G401.6 (cell line): ENCODE measurements around the gene PATJ.
"Not testable (repeated sequence)": the region's sequence is repeated elsewhere in the genome, so short reads cannot be mapped to it uniquely, and the experiment has no call there.

Experiments
- FAIRE-seq: peaks from 2 replicates; lab custom pipeline; 2012; peaks lifted over from hg19 to GRCh38; lab: Jason Lieb, UNC

PATJ gene

DNA sequence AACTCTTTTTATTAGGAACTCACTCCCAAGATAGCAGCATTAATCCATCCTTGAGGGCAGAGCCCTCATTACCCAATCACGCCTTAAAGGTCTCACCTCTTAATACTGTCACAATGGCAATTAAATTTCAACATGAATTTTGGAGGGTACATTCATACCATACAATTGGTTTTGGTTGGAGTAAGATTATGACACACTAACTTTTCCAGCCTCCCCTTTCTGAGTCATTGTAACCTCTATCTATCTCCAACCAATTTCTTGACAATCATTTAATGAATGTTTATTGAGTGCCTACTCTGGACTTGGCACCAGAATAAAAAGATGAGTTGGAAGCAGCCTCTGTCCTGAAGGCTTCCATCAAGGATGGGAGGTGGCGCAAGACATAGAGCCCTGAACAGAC, 358.2 kb downstream of the PATJ start:
- no peak for FAIRE-seq

DNA sequence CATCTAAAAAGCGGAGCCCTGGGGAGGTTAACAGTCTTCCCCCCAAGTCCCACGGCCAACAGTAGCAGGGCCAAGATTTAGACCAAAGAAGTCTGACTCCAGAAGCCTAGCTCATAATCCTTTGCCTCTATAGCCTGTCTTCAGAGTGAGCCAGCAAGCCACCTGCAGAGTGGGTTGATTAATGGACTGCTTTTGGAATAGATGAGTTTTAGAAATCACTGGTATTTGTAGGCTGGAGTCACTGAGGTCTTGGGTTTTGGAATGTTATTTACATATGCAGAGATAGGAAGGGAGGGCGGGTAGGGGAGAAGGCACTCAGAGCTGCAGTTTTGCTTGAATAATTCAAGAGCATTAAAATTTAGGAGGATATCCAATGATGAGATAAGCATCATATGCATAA, 361.6 kb downstream of the PATJ start:
- FAIRE-seq, result no peak

DNA sequence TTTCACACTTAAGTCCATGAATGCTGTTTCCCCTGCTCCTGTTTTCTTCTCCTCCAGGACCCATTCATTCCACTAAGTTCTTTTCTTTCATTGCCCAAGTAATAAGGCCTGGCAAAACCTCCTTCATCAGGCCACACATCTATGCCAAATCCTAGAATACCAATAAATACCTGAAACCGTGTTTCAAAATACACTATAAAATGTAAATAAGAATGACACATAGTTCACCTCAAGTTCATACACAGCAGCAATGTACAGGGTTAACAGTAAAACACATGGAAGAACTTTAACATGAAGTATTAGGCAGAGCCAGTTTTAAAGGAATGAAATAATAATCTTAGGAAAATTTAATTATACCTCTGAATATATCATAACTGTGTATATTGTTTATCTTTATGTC, 365.6 kb downstream of the PATJ start:
- peak; percentile 51 for FAIRE-seq

DNA sequence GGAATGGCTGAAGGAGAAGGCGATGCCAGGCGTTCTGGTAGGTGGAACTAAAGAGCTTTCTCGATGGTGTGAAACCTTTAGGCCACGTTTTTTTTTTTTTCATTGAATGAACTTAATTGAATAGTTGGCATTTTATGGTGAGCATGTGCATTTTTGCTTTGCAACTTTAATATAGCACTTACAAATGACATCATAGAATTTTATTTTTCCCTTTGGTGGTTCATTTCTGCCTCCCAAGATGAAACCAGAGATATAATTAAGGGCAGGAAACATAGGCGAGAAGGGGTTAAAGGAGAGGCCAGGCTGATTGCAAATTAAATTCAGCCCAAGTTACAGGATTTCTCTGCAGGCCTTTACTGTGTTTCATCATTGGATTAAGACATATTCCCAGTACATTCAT, 366.8 kb downstream of the PATJ start:
- no peak for FAIRE-seq

DNA sequence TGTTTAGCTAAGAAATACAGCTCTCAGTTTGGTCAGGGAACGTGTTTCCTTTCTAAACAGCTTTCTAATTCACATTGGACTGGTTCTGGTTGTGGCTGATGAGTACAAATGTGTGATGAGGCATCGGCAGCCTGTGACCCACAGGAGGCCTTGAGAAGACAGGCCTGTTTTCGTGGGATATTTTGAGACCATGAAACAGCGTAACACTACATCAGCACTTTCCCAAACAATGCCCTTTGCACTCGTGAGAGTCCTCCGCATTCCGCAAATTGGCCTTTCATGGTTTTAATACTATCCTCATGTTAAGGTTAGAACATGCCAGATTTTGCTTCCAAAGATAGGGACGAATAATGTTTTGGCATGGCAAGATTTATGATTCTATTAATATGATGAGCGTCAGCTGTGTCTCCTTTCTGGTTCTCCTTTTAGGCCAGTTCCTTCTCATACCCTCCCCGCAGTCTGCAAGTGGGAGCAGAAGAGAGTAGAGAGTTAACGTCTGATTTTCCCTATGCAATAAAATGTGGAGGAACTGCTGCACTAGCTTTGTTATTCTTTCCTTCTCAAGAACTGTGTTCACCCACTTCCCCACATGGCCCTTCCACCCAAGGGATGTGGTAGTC, 368.0 kb downstream of the PATJ start:
- FAIRE-seq, result no peak

DNA sequence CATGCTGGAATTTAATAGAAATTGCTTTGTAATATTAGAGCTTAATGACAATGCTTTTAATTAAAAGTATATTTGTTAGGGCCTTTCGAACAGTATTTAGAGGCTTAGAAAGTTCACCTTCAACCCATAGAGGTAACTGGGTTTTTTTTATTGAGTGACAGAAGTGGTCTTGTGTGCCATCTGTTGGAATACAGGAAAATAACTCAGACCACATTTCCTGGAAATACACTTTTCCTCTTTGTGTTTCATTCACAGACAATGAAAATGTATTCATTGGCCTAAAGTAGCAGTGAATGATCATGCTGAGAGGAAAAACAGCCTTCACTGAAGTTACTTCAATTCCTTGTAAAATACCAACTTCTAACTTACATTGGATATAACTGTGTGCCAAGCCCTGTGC, 368.8 kb downstream of the PATJ start:
- no peak for FAIRE-seq

DNA sequence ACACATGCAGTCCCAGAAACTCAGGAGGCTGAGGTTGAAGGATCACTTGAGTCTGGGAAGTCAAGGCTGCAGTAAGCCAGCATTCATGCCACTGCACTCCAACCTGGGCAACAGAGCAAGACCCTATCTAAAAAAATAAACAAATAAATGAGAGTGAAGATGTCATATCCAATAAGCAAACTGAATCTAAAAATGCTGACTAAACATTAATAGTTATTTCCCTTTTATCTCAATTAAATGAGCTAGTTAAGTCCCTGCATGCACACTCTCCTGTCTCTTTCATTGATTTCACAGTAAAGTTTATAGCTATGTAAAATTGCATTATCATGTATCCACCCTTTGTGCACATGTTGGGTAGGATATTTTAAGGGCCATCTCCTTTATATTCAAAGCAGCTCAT, 371.2 kb downstream of the PATJ start:
- no peak for FAIRE-seq

DNA sequence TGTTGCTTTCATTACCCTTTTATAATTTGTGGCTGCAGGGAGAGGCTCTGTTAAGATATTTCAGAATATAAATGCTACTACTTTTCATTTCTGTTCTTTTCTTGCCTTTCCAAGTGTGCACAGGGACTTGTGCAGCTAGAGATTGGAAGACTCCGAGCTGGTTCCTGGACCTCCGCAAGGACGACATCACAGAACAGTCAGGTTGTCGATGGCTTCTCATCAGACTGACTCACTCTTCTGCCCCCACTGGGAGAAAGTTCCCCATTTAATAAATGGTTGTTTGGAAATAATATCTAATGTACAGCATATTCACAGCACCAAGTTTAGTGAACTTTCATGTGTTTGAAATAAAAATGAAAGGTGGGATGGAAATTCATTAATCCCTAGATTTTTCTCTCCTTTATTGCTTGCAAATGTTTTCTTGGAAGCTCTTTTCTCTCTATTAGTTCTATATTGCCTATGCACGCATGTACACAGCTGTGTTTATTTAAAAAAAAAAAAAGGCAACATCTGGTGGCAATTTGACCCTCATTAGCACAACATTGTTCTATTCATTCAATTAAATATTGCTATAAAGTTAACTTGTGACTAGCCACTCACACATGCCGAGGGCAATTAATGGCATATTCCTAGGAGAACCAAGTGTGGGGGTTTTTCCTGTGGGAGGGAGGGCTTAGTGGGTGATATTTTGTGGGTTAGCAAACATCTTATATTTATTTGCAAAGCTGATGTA, 374.9 kb downstream of the PATJ start:
- no peak for FAIRE-seq

DNA sequence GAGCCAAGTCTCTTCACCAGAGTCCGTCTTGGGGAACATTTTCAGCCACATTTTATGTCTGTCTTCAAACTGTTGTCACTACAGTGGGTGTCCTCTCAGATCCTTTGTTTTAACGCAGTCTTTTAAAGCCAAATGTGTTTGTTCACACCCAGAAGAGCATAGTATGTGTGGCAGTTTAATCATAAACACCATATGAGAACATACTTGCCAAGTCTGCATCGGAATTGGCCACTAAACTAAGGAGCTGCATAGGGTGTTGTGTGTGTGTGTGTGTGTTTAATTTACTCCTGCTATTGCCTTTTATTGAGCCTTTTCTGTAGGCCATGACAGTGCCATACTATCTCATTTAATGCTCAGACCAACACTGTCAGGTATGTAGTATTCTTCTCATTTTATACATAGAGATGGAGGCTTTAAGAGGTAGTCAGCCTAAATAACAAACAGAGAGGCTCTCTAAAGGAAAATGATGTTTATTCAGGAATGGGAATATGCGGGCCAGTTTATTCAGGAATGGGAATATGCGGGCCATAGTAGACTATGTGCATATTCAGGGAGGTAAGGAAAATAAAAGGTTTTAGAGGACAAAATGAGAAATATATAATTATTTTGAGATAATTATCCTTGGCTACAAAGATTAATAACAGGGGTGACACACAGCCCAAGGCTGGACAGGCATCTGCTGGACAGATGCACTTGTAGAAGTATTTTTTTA, 384.5 kb downstream of the PATJ start:
- FAIRE-seq, result no peak

DNA sequence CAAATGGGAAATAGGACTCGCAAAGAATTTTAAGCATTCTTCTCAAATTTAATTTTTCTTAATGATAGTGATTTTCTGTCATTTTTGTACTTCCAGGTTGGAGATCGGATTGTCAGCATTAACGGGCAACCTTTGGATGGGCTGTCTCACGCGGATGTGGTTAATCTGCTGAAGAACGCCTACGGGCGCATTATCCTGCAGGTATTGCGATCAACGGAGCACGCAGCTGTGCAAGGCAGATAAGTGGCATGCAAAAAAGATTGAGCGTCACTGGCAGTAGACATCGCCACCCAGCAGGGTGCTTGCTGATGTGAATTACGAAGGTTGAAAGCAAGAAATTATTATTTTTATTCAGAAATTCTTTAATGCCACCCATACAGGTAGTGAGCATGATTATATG, 386.5 kb downstream of the PATJ start:
- FAIRE-seq, result no peak

DNA sequence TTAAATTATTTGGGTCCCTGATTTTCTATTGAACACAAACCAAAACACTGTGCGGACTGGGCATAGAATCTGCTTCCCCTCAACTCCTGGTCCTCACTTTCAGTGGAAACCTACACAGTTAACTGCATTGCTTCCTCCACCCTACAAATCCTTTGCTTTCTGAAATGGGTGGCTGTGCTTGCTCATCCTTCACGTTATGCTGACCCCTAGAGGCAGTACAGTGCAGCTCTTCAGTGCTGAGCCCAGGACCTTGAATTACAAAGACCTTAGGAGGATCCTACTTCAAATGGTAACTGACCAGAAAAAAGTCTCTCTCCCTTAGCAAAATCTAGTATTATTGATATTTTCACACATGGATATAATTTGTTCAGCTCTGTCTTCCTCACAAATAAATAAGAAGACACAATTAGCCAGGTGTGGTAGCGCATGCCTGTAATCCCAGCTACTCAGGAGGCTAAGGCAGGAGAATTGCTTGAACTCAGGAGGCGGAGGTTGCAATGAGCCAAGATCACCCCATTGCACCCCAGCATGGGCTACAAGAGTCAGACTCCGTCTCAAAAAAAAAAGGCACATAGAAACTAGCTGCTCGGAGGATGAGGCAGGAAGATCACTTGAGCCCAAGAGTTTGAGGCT, 388.9 kb downstream of the PATJ start:
- peak; percentile 80 for FAIRE-seq

DNA sequence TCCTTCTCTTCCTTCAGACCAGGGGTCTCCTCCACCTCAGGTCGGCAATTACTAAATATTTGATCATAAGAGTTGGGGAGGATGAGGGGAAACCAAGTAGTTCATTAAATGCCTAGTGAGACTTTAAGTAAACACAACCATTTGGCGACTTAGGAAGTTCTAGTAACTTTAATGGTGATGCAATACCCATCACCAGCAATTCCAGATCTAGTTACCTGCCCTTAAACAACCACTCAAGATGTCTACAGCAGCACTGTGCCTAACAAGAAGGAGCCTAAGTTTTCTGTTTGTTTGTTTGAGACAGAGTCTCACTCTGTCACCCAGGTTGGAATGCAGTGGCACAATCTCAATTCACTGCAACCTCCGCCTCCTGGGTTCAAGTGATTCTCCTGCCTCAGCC, 395.7 kb downstream of the PATJ start:
- no peak for FAIRE-seq

DNA sequence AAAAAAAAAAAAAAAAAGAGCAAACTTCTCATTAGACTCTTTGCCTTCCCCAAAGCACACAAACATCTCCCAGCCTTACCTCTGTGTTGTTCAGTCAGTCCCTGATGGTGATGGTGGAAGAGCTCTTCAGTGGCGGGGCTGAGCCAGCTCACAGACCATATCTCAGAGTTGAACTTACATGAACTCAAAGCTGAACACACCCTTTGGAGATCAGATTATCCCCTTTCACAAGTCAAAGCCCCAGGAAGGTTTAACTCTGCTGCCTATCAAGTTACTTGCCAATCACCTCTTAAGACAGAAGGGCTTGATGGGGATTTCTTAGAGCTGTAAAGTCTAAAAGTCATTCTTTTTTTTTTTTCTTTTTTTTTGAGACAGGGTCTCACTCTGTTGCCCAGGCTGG, 397.1 kb downstream of the PATJ start:
- FAIRE-seq, result no peak

DNA sequence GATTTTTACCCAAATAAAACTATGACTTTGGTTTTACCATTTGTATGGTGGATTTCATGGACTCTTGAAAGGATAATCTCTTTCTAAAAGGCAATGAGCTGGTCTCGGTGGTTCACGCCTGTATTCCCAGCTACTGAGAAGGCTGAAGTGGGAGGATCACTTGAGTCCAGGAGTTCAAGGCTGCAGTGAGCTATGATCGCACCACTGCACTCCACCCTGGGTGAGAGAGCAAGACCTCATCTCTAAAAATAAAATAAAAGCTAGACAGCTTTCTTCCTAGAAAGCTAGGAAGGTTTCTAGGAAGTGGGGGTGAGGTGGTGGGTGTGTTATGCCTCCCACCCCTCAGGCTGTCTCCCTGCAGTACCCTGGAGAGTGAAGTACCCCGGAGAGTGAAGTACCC, 398.4 kb downstream of the PATJ start:
- no peak for FAIRE-seq

DNA sequence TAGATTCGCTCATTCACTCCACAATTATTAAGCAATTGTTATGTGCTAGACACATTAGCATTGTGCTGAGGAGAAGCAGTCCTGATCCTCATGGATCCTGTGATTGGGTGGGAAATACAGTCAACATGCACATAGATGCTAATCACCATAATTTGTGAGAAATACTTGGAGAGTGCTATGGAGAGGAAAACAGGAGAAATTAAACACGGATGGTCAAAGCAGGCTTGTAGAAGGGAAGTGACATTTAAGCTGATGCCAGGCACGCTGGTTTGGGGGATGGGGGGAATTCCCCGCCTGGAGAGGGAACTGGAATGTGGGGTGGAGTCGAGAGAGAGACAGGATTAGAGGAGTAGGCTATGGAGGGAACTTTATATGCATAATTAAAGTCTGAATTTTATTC, 400.2 kb downstream of the PATJ start:
- FAIRE-seq, result no peak

DNA sequence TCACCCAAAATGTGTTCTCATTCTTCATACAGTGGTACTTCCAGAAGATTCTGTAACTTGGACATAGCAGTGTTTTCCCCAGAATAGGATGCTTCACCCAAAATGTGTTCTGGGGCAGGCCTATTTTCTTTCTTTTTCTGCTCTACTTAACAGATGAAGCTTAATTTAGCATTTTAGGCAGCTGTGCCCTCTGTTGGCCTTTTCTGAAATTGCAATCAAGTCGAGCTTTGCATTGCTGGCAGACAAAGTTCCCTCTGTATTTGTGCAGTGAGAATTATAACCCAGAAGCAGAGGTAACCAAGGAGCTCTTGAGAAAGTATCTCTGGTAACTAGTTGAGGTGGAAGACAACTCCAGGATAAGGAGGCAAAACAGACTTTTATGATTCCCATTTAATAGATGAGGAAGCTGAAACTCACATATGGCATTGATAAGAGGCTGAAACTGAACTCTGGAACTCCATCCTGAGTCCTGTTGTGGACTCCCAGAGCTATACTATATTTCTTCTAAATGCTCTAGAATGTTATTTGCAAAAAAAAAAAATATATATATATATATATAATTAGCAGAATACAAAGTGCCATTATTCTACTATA, 402.1 kb downstream of the PATJ start:
- peak; percentile 74 for FAIRE-seq

DNA sequence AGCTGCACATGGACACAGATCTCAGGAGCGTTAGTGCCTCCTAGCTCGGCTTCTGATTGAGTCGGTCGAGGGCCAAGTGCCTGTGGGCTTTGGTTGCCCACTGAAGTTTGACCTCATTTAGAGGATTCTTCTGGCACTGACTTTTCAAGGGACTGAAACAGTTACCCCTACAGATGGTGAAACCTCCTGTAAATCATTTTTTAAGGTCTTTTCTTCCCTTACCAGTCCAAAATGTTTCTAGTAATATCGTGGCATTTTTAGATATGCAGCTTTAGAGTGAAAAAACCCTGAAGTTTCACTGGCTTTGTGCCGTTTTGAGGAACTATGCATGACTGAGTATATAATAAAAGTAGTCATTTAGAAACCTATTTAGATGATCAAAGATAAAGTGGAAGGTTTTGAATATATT, 417.7 kb downstream of the PATJ start:
- no peak for FAIRE-seq

DNA sequence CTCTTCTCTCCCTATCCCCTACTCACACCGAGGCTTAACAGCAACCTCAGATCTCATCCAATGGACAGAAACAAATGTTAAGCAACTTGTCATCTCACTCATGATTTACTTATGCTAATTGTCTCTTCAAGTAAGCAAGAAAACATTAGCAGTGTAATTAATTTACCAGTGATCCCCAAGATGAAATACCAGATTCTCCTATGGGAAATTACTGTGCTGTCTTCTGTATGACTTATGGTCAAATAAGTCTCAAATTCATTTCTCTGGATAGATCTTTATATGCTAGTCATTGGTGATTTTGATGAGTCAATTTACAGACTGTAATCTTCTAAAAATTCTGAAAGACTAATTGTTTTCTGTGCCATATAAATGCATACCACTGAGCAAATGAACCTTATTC, 419.4 kb downstream of the PATJ start:
- FAIRE-seq, result no peak

DNA sequence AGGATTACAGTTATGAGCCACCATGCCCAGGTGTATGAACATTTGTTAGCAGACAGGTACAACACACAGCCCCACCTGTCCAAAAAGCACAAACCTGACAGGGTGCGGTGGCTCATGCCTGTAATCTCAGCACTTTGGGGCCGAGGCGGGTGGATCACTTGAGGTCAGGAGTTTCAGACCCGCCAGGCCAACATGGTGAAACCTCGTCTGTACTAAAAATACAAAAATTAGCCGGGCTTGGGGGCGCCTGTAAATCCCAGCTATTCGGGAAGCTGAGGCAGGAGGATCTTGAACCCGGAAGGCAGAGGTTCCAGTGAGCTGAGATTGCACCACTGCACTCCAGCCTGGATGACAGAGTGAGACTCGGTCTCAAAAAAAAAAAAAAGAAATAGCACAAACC, 428.1 kb downstream of the PATJ start:
- FAIRE-seq, result not testable (repeated sequence)

DNA sequence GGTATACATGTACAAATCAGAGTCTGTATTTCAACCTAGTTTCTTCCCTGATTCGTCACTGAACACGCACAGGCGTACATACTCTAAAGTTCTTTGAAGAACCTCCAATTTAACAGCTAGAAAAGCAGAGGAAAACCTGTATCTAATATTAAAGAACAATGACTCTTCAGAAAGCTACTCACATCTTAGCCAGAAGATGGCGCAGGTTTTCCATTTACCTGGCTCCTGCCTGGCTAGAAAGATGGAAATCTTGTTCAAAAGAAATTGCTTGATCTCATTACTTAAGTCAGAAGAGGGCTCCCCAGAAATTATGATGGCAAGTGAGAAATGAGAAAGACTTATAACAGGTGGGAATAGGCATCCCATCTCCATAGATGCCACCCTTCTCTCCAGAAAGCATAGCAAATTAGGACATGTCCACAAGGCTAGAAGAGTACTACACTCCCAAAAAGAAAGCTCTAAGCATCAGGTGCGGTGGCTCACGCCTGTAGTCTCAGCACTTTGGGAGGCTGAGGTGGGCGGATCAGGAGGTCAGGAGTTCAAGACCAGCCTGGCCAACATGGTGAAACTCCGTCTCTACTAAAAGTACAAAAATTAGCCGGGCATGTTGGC, 433.4 kb downstream of the PATJ start:
- peak; percentile 83 for FAIRE-seq

DNA sequence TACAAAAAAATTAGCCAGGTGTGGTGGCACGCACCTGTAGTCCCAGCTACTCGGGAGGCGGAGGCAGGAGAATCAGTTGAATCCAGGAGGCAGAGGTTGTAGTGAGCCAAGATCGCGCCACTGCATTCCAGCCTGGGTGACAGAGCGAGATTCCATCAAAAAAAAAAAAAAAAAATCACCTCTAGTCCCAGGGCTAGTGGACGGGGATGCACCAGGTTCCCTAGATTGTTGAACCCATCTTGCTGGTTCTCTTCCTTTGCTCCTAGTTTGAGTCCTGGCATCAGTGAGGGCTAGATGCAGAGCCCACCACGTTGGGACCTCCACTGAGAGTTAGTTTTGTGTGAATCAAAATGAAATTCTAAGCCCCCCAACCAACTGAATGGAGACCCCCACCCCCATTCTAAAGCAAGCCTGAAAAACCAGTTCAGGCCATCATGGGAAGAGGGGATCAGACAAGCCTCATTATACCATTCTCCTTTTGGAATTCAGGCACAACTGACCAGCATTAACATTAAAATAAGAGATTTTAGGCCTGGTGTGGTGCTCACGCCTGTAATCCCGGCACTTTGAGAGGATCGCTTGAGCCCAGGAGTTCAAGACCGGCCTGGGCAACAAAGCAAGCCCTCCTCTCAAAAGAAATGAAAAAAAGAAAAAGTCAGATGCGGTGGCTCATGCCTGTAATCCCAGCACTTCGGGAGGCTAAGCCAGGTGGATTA, 434.5 kb downstream of the PATJ start:
- FAIRE-seq, result no peak

DNA sequence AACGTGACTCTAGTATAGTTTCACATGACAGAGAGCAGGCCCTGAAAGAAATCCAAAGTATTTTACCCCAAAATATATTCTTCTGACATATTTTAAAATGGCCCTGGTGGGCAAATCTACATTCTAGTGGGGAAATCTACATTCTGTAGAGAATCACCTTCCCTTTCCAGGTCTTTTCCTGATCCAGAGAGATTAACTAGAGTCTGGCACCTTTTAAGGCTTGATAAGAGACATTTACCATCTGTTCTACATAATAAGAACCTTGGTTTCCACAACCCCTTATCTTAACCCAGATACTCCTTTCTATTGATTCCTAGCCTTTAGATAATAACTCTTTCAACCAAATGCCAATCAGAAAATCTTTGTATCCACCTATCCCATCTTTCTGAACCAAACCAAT, 435.3 kb downstream of the PATJ start:
- FAIRE-seq, result no peak
